GM20431 (cell line): ENCODE results near the gene MCM5.
"Not testable (repeated sequence)": the region's sequence is repeated elsewhere in the genome, so short reads cannot be mapped to it uniquely, and the experiment has no call there.

ENCODE experiments used
- in situ Hi-C: fragments of 300-500 bp; cut with MseI, MboI; formaldehyde crosslinking; loops from one replicate; pipeline ENCODE4 v1.15.0; 2020; ENCODE audit warnings: low sequenced_read_pairs; ENCODE audit not compliant: unreplicated experiment

The MCM5 gene

GRCh38 chr22:35446365-35446764 lies 46.4 kb downstream of the MCM5 start:
- in situ Hi-C loops = no loop called here

- in situ Hi-C loops = no loop called here
Observed at GRCh38 chr22:35448523-35448922, 48.6 kb downstream of the MCM5 start.

- in situ Hi-C loops = no loop called here
Observed at GRCh38 chr22:35449829-35450689, 50.1 kb downstream of the MCM5 start.

- in situ Hi-C loops = no loop called here
Observed at GRCh38 chr22:35450824-35451569, 51.1 kb downstream of the MCM5 start.

GRCh38 chr22:35451592-35451991 lies 51.7 kb downstream of the MCM5 start:
- in situ Hi-C loops = no loop called here

GRCh38 chr22:35452351-35452781 lies 52.4 kb downstream of the MCM5 start:
- in situ Hi-C loops = no loop called here

GRCh38 chr22:35452810-35453743 lies 53.1 kb downstream of the MCM5 start:
- in situ Hi-C loops = no loop called here

- in situ Hi-C loops = no loop called here
Observed at GRCh38 chr22:35454416-35455054, 54.6 kb downstream of the MCM5 start.

GRCh38 chr22:35455529-35455928 lies 55.6 kb downstream of the MCM5 start:
- in situ Hi-C loops = no loop called here

GRCh38 chr22:35456757-35457156 lies 56.8 kb downstream of the MCM5 start:
- in situ Hi-C loops = no loop called here

GRCh38 chr22:35457729-35458546 lies 58.0 kb downstream of the MCM5 start:
- in situ Hi-C loops = no loop called here

- in situ Hi-C loops = no loop called here
Observed at GRCh38 chr22:35458547-35459422, 58.8 kb downstream of the MCM5 start.

GRCh38 chr22:35459423-35459894 lies 59.5 kb downstream of the MCM5 start:
- in situ Hi-C loops = no loop called here

- in situ Hi-C loops = not testable (repeated sequence)
Observed at GRCh38 chr22:35459976-35460375, 60.0 kb downstream of the MCM5 start.

- in situ Hi-C loops = no loop called here
Observed at GRCh38 chr22:35460688-35461087, 60.7 kb downstream of the MCM5 start.

- in situ Hi-C loops = no loop called here
Observed at GRCh38 chr22:35462498-35463230, 62.7 kb downstream of the MCM5 start.

GRCh38 chr22:35463231-35463933 lies 63.4 kb downstream of the MCM5 start:
- in situ Hi-C loops = no loop called here
